ENCODE results near the gene PLEKHA8. TPM values are rescaled to one million over a fixed set of nuclear protein-coding genes. Genes with fewer than 3 reads are reported as not detected.

PLEKHA8 gene
- total RNA-seq, 1 donor from 2014 or later = 20.3 TPM

DNA sequence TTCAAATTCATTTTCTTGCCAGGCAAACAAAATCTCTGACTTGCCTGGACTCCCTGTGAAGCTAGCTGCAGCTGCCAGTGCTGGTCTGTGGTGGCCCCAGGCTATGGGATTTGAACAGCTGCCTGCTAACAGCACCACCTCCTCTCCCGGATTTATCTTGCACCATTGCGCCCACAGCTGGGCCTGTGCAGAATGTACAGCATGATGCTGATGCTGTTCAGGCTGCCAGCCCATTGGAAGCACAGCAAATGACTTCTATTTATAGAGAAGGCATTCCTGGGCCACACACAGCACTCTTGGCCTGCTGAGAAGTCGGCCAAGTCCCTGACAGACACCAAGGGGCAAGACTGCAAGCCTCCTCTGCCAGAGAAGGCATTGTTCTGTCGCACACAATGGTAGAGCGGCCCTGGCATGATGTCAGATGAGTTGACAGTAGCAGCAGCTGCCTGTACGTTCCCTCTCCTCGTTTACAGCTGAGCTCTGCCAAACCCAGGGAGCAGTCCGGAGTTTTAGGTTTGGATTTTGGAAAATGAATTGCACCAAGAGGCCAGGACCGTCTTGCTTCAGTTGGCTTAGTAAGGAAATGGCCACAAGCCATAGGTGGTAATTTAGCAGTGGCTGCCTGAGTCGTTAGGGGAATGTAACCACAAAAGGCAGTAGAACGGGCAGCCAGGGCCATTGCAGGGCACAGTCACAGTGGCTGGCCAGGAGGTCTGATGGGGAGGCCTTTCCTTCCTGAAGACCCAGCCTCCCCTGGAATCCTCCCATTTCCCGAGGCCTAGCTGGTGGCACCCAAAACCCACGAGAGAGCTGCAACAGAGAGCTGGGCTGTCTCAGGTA, 145.1 kb downstream of the PLEKHA8 start:
- H3K27ac Mint-ChIP-seq (ENCODE audit: unreplicated experiment) = peak overlapping the region; percentile 93
- H3K4me3 Mint-ChIP-seq (ENCODE audit: unreplicated experiment) = peak overlapping the region; percentile 0
- no peaks in the 10 kb centered on the region for H3K9me3 Mint-ChIP-seq (ENCODE audit: low read depth)
- no peaks in the 10 kb centered on the region for H3K27me3 Mint-ChIP-seq (ENCODE audit: low read depth)
- peaks cover 63% of the 10 kb centered on the region for H3K4me1 Mint-ChIP-seq (ENCODE audit: low read depth)
- TF ChIP-seq, protein P1, sequence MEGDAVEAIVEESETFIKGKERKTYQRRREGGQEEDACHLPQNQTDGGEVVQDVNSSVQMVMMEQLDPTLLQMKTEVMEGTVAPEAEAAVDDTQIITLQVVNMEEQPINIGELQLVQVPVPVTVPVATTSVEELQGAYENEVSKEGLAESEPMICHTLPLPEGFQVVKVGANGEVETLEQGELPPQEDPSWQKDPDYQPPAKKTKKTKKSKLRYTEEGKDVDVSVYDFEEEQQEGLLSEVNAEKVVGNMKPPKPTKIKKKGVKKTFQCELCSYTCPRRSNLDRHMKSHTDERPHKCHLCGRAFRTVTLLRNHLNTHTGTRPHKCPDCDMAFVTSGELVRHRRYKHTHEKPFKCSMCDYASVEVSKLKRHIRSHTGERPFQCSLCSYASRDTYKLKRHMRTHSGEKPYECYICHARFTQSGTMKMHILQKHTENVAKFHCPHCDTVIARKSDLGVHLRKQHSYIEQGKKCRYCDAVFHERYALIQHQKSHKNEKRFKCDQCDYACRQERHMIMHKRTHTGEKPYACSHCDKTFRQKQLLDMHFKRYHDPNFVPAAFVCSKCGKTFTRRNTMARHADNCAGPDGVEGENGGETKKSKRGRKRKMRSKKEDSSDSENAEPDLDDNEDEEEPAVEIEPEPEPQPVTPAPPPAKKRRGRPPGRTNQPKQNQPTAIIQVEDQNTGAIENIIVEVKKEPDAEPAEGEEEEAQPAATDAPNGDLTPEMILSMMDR (IDR thresholded peaks at IDR 0.05) = peak; percentile 78
- DNase-seq (ENCODE audit: low spot score) = peak; percentile 97
- no peaks in the 10 kb centered on the region for H3K36me3 Mint-ChIP-seq (ENCODE audit: low read depth)

DNA sequence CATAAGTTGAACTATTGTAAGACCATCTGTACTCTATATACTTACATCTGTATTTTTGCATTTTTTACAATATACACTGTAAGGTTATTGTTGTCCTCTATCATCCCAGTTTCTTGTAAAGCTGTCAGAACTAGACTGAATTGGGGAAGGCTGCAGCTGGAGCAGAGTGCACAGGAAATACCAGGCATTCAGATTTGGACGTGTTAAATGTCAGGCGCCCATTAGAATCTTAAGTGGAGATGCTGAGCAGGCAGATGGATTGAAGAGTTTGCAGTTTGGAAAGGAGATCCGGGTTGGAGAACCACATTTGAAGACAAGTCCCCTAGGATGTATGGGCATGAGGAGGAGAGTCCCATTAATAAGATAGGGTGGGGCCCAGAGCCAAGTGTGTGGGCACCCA, 147.0 kb downstream of the PLEKHA8 start:
- H3K27me3 Mint-ChIP-seq (ENCODE audit: low read depth) = no peaks in the 10 kb centered on the region

DNA sequence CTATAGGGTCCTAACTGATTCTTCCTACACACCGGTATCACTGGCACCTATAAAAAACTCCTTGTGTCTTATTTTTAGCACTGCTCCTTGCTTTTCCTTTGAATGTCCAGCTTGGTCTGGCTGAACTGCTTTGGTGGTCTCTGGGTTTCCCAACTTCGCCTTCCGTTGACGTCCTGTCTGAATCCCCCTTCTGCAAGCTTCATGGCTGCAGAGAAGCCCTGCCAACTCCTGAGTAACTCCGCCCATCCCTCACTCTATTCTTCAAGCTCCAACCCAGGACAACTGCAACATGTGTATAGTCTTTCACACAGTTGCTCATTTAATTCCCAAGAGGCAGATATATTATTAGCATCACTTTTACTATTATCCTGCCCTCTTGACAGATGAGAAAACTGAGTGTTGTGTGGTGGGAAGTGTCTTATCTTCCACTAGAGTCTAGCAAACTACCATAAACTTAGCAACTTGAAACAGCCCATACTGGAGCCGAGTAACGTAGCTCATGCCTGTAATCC, 147.5 kb downstream of the PLEKHA8 start:
- no peak for DNase-seq (ENCODE audit: low spot score)
- Mint-ChIP-seq H3K4me3 (ENCODE audit: unreplicated experiment) (no peak overlapping the region), H3K4me1 (ENCODE audit: low read depth) (peaks cover 42% of the 10 kb centered on the region), H3K27me3 (ENCODE audit: low read depth) (no peaks in the 10 kb centered on the region), H3K27ac (ENCODE audit: unreplicated experiment) (no peak overlapping the region), H3K9me3 (ENCODE audit: low read depth) (no peaks in the 10 kb centered on the region), H3K36me3 (ENCODE audit: low read depth) (no peaks in the 10 kb centered on the region)
- TF ChIP-seq, protein P1 (IDR thresholded peaks at IDR 0.05) = no peak

More for the DNA sequence above, 147.0 kb downstream of the PLEKHA8 start:
- H3K27ac Mint-ChIP-seq (ENCODE audit: unreplicated experiment) = no peak overlapping the region
- H3K4me3 Mint-ChIP-seq (ENCODE audit: unreplicated experiment) = no peak overlapping the region
- TF ChIP-seq, protein P1 (IDR thresholded peaks at IDR 0.05) = no peak
- no peaks in the 10 kb centered on the region for H3K36me3 Mint-ChIP-seq (ENCODE audit: low read depth)
- DNase-seq (ENCODE audit: low spot score) = no peak
- H3K4me1 Mint-ChIP-seq (ENCODE audit: low read depth) = peaks cover 46% of the 10 kb centered on the region
- no peaks in the 10 kb centered on the region for H3K9me3 Mint-ChIP-seq (ENCODE audit: low read depth)

DNA sequence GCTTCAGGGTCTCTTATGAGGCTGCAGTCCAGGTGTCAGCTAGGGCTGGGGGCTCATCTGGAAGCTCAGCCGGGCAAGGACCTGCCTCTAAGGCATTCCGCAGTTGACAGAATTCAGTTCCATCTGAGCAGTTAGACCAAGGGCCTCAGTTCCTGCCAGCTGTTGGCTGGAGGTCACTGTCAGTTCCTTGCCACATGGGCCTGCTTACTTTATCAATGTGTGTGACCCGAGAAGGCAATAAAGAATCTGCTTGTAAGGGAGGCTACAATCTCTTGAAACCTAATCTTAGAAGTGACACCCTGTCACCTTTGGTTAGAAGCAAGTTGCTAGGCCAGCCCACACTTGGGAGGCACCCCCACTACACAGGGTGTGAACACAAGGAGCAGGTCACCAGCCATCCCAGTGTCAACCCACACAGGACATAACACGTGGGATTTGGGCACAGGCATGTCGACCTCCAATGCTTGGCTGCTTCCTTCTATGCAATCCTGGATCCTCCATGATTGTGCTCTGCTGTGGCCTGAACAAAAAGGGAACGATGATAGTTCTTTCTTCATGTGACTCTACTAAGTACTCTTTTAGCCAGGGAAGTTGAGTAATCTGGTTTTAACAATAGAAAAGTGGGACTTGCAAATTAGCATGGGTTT, 148.4 kb downstream of the PLEKHA8 start:
- H3K4me3 Mint-ChIP-seq (ENCODE audit: unreplicated experiment) = no peak overlapping the region
- H3K4me1 Mint-ChIP-seq (ENCODE audit: low read depth) = peaks cover 36% of the 10 kb centered on the region
- no peak for DNase-seq (ENCODE audit: low spot score)
- no peaks in the 10 kb centered on the region for H3K36me3 Mint-ChIP-seq (ENCODE audit: low read depth)
- H3K27ac Mint-ChIP-seq (ENCODE audit: unreplicated experiment) = no peak overlapping the region
- H3K27me3 Mint-ChIP-seq (ENCODE audit: low read depth) = no peaks in the 10 kb centered on the region
- TF ChIP-seq, protein P1 (IDR thresholded peaks at IDR 0.05) = no peak
- no peaks in the 10 kb centered on the region for H3K9me3 Mint-ChIP-seq (ENCODE audit: low read depth)

DNA sequence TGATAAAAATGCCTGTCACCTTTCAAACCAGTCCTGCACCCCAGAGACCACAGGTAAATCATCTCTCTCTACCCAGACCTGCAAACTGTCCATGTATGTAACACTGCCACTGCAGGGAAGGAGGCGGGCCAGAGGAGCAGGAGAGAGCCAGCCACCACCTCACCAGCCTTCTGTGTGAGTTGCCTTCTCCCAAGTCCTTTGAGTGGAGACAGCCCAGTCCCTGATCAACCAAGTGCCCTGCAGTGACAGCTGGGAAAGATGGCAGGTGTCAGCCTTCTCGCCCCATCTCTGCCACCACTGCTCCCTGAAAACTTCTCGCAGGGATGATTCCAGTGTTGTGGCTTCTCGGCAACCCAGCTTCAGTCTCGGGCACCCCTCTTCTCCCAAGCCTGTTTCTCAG, 149.0 kb downstream of the PLEKHA8 start:
- Mint-ChIP-seq H3K9me3 (ENCODE audit: low read depth) (no peaks in the 10 kb centered on the region), H3K4me1 (ENCODE audit: low read depth) (peaks cover 31% of the 10 kb centered on the region), H3K27ac (ENCODE audit: unreplicated experiment) (no peak overlapping the region), H3K4me3 (ENCODE audit: unreplicated experiment) (no peak overlapping the region), H3K27me3 (ENCODE audit: low read depth) (no peaks in the 10 kb centered on the region), H3K36me3 (ENCODE audit: low read depth) (no peaks in the 10 kb centered on the region)
- no peak for DNase-seq (ENCODE audit: low spot score)
- TF ChIP-seq, protein P1 (IDR thresholded peaks at IDR 0.05) = no peak

All from chondrocyte (in vitro differentiated cells).